GM19023 (cell line): Measurements from ENCODE around the gene EIF1.
"Not testable (repeated sequence)": the region's sequence is repeated elsewhere in the genome, so short reads cannot be mapped to it uniquely, and the experiment has no call there.

Experiments used
- ATAC-seq: cut with Tn5 transposase; IDR thresholded peaks from one replicate; pipeline ENCODE4 v1.9.1; 2021; ENCODE audit warnings: mild to moderate bottlenecking, moderate library complexity; ENCODE audit not compliant: unreplicated experiment

EIF1 gene

GRCh38 chr17:41655611-41656111 lies 33.0 kb upstream of the EIF1 start:
- no peak for ATAC-seq

- no peak for ATAC-seq
These were observed 32.2 kb upstream of the EIF1 start for GRCh38 chr17:41656249-41657023.

GRCh38 chr17:41657176-41657754 lies 31.4 kb upstream of the EIF1 start:
- ATAC-seq, result no peak

GRCh38 chr17:41657936-41658335 lies 30.7 kb upstream of the EIF1 start:
- no peak for ATAC-seq

DNA sequence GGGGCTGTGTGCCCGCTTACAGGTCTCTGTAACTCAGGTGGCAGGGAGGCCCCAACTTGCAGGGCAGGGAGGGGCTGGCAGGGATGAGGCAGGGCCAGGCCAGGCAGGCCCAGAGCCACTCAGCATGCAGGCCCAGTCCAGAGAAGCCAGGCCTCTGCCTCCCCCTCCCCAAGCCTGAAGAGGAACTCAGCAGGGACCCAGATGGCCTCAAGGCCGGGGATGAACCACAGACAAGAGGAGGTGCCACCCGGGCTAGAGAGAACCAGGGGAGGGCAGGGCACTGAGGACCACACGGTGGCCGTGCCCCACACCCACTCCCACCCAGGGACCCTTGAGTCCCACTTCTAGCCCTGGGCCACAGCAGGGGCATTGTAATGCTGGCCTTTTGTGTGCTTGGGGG lies 29.8 kb upstream of the EIF1 start:
- ATAC-seq, result no peak

- ATAC-seq, result no peak
These were observed 29.1 kb upstream of the EIF1 start for GRCh38 chr17:41659427-41660212.

- ATAC-seq, result no peak
These were observed 28.4 kb upstream of the EIF1 start for GRCh38 chr17:41660221-41660711.

GRCh38 chr17:41663451-41664171 lies 25.1 kb upstream of the EIF1 start:
- no peak for ATAC-seq

DNA sequence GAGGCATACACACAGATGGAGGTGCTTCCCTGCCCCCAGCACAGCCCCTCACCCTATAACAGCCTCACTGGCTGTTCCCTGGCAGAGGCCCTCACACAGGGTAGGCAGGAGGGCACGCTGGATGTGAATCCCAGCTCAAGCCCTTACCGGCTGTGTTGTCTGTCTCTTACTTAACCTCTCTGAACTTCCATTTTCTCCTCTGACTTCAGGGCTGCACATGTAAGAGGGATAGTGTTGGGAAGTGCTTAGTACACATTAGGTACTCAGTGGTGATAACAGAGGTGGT lies 24.6 kb upstream of the EIF1 start:
- ATAC-seq, result no peak

- ATAC-seq, result no peak
These were observed 23.8 kb upstream of the EIF1 start for GRCh38 chr17:41664587-41665565.

GRCh38 chr17:41665566-41666236 lies 23.0 kb upstream of the EIF1 start:
- ATAC-seq, result peak; percentile 63

DNA sequence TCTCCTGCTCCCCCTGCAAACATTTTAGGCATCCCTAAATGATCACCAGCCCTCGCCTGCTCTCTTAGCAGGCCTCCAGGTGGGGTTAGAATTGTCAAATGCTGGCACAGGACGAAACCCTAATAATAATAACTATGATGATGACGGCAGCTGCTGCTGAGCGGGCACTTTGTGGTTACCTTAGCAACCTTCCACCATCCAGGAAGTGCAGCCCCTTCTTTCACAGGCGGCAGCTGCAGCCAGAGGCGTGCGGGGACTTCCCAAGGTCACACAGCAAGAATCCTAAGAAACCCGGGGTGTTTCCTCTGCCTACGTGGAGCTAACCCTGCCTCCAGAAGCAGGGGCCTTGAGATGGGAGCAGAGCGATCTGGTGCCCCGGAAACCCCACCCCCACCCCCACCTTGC lies 22.4 kb upstream of the EIF1 start:
- peak; percentile 22 for ATAC-seq

DNA sequence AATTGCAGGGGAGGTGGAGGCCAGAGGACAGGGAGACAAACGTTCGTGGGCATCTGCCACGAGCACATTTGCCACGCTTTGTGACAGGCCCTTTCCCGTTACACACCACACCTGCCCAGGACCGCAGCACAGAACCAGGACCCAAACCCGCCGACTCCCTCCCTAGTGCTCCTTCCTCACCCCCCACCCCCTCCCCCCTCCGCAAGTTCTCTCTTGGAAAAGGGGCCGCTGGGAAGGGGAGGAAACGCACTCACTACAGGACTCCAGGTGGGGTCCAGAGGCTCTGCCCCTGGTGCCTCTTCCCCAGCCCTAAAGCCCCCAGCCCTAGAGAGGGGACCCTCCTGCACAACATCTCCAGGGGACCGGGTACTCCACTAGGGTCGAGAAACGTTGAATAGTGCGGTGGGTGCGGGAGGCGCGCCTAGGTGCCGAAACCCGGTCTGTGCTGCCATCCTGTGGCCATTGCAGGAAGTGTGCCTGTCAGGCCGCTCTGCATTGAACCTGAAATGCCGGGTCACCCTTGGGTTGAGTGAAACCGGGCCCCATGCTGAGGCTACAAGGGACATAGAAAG lies 21.9 kb upstream of the EIF1 start:
- ATAC-seq, result peak; percentile 47

- ATAC-seq, result no peak
These were observed 21.2 kb upstream of the EIF1 start for GRCh38 chr17:41667280-41668041.

- no peak for ATAC-seq
These were observed 16.5 kb upstream of the EIF1 start for GRCh38 chr17:41672153-41672552.

GRCh38 chr17:41675157-41676057 lies 13.3 kb upstream of the EIF1 start:
- not testable (repeated sequence) for ATAC-seq

DNA sequence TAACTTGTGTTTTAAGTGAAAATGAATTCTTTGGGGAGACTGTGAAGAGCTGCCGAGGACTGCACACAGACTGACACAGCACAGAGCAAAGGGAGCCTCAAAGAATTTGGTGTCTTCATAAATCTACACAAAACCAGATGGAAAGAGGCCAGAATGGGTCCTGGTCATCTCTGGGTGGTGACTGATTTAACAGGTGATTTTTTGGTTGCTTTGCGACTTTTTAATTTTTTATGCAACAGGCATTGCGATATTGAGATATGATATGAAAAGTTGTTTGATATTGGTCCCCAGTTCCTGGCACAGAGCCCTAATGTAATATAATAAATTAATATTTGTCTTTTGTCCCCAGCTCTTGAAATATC lies 12.6 kb upstream of the EIF1 start:
- no peak for ATAC-seq
